ENCODE measurements around the gene TBC1D1. TPM values are rescaled to one million over a fixed set of nuclear protein-coding genes. Genes with fewer than 3 reads are reported as not detected.

Gene TBC1D1
- total RNA-seq, 4 donors from 2014 or later: 122 to 258 (median 139) TPM

GRCh38 chr4:37885496-37885895 lies 5.4 kb upstream of the TBC1D1 start:
- no peak for TF ChIP-seq EP300 (IDR thresholded peaks at IDR 0.05; ENCODE audit: low read depth)
- peak; percentile 10 for TF ChIP-seq POLR2A (IDR thresholded peaks at IDR 0.05)
- peak; percentile 56 to 80 (median 62) for TF ChIP-seq POLR2AphosphoS5 (IDR thresholded peaks at IDR 0.05)
- TF ChIP-seq CTCF (IDR thresholded peaks at IDR 0.05): no peak
- in situ Hi-C loops (cut with MboI; ENCODE audit: low pct_ligation_motif_present in 1 of 4, low pct_unique_long_range_greater_than_20kb in 1 of 4, low sequenced_read_pairs in 3 of 4) (loop anchor here in 2 of 4 donors (25.0 kb wide), 2 partner anchors 127 to 152 kb away; no protein-coding TSS in a partner anchor), intact Hi-C loops (cut with DNase I; ENCODE audit: low total_unique reads) (loop anchor here (5.0 kb wide), 1 partner anchor 142 kb away; no protein-coding TSS in a partner anchor)
- peak; percentile 42 for DNase-seq
- Histone ChIP-seq H3K27ac (peak overlapping the region; percentile 66 to 93 (median 81)), H3K4me1 (peaks cover 2 to 25% (median 18%) of the 10 kb centered on the region in 4 donors), H3K4me3 (no peak overlapping the region), H3K27me3 (no peaks in the 10 kb centered on the region), H3K9me3 (no peaks in the 10 kb centered on the region), H3K36me3 (no peaks in the 10 kb centered on the region)
- WGBS, 2 donors (ENCODE audit: low coverage in 1 of 2): 17 to 25% methylated on average over 3 to 8 of the region's 8 CpGs

- in situ Hi-C loops (cut with MboI; ENCODE audit: low pct_ligation_motif_present in 1 of 4, low pct_unique_long_range_greater_than_20kb in 1 of 4, low sequenced_read_pairs in 3 of 4) (loop anchor here in 2 of 4 donors (25.0 kb wide), 2 partner anchors 122 to 147 kb away; no protein-coding TSS in a partner anchor), intact Hi-C loops (cut with DNase I; ENCODE audit: low total_unique reads) (loop anchor here (2.0 to 5.0 kb wide), 4 partner anchors 63 to 1593 kb away; partner anchors contain the start of gene PGM2)
- no peaks in the 10 kb centered on the region for H3K36me3 ChIP-seq
- H3K4me3 ChIP-seq: peak overlapping the region; percentile 91 to 99 (median 96)
- DNase-seq: peak; percentile 81
- peaks cover 0 to 32% (median 25%) of the 10 kb centered on the region in 4 donors for H3K4me1 ChIP-seq
- 25 to 36% methylated on average over 10 to 60 of the region's 63 CpGs for WGBS, 2 donors (ENCODE audit: low coverage in 1 of 2)
- no peaks in the 10 kb centered on the region for H3K9me3 ChIP-seq
- H3K27me3 ChIP-seq: no peaks in the 10 kb centered on the region
- H3K27ac ChIP-seq: peak overlapping the region; percentile 90 to 93 (median 92)
- TF ChIP-seq POLR2A (IDR thresholded peaks at IDR 0.05) (peak; percentile 16), EP300 (IDR thresholded peaks at IDR 0.05; ENCODE audit: low read depth) (no peak), POLR2AphosphoS5 (IDR thresholded peaks at IDR 0.05) (peak; percentile 9 to 47 (median 40)), CTCF (IDR thresholded peaks at IDR 0.05) (peak in 3 of 5 experiments; percentile 21 to 37 (median 35))
These were observed 759 bp upstream of the TBC1D1 start for GRCh38 chr4:37889849-37890800.

GRCh38 chr4:37891260-37892159 lies 626 bp downstream of the TBC1D1 start:
- Histone ChIP-seq H3K4me1 (peaks cover 0 to 22% (median 17%) of the 10 kb centered on the region in 4 donors), H3K4me3 (peak overlapping the region; percentile 91 to 99 (median 96)), H3K27me3 (no peaks in the 10 kb centered on the region), H3K9me3 (no peaks in the 10 kb centered on the region), H3K27ac (peak overlapping the region; percentile 90 to 93 (median 92)), H3K36me3 (no peaks in the 10 kb centered on the region)
- DNase-seq: peak; percentile 46
- intact Hi-C loops (cut with DNase I; ENCODE audit: low total_unique reads): loop anchor here (2.0 to 5.0 kb wide), 3 partner anchors 64 to 1594 kb away; partner anchors contain the start of gene PGM2
- WGBS, 2 donors (ENCODE audit: low coverage in 1 of 2): 0 to 1% methylated on average over 2 to 10 of the region's 49 CpGs
- in situ Hi-C loops (cut with MboI; ENCODE audit: low pct_ligation_motif_present in 1 of 4, low pct_unique_long_range_greater_than_20kb in 1 of 4, low sequenced_read_pairs in 3 of 4): loop anchor here in 2 of 4 donors (25.0 kb wide), 2 partner anchors 121 to 146 kb away; no protein-coding TSS in a partner anchor
- TF ChIP-seq CTCF (IDR thresholded peaks at IDR 0.05) (peak in 3 of 5 experiments; percentile 7 to 19 (median 8)), POLR2AphosphoS5 (IDR thresholded peaks at IDR 0.05) (peak in 2 of 3 donors; percentile 22 to 40), POLR2A (IDR thresholded peaks at IDR 0.05) (no peak), EP300 (IDR thresholded peaks at IDR 0.05; ENCODE audit: low read depth) (no peak)

All from transverse colon (tissue), 4 donors.